GM12872 (cell line): Measurements from ENCODE around the gene TRIM37.

Source experiments
- TF ChIP-seq, protein P1 (sequence below): IDR thresholded peaks from 3 replicates; pipeline ENCODE4 v1.5.1; 2011; ENCODE audit warnings: low read depth, mild to moderate bottlenecking, low read length, moderate library complexity; ENCODE audit not compliant: insufficient read depth

Gene TRIM37

DNA sequence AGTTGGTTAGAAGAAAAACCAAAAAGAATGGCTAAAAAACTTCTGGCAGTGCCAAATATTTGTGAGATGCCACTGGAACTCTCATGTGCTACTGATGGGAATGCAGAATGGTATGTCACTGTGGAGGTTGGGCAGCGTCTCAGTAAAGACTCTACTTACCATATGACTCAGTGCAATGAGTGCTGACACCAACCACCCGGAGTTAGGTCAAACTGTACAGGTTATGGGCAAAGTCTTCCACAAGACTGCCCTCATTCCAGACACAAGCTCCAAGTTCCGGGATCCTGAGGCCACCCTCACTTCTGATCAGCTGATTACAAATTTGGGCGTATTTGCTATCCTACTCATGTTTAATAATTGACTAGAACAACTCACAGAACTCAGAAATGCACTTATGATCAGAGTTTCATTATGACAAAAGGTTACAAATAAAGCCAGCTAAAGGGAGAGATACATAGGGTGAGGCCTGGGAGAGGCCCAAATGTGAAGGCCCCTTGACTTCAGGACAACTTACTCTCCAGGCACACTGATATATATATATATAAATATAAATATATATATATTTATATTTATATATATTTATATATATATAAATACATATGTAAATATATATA, 114.9 kb downstream of the TRIM37 start:
- TF ChIP-seq, protein P1, sequence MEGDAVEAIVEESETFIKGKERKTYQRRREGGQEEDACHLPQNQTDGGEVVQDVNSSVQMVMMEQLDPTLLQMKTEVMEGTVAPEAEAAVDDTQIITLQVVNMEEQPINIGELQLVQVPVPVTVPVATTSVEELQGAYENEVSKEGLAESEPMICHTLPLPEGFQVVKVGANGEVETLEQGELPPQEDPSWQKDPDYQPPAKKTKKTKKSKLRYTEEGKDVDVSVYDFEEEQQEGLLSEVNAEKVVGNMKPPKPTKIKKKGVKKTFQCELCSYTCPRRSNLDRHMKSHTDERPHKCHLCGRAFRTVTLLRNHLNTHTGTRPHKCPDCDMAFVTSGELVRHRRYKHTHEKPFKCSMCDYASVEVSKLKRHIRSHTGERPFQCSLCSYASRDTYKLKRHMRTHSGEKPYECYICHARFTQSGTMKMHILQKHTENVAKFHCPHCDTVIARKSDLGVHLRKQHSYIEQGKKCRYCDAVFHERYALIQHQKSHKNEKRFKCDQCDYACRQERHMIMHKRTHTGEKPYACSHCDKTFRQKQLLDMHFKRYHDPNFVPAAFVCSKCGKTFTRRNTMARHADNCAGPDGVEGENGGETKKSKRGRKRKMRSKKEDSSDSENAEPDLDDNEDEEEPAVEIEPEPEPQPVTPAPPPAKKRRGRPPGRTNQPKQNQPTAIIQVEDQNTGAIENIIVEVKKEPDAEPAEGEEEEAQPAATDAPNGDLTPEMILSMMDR: no peak

DNA sequence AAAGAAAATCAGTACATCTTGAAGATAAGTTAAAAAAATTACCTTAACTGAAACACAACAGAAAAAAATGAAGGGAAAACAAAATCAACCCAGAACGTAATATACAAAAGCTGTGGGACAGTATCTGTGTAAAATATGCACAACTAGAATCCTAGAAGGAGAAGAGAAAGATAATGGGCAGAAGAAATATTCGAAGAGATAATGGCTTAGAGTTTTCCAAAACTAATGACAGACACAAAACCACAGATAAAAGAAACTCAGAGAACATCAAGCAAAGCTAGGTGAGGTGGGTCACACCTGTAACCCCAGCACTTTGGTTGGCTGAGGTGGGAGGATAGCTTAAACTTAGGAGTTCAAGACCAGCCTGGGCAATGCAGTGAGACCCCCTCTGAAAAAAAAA, 117.1 kb downstream of the TRIM37 start:
- TF ChIP-seq, protein P1: no peak

DNA sequence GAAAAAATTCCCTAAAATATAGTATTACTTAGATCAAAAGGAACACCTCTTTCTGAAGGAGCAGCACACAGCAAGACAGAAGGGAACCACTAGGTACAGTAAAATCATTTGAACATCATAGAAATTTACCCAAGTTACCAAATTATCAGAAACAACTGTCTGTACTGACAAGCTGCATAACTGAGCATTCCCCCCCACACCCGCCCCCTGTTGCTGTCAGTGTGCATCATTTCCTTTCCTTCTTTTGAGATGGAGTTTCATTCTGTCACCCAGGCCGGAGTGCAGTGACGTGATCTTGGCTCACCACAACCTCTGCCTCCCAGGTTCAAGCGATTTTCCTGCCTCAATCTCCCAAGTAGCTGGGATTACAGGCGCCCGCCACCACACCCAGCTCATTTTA, 120.7 kb downstream of the TRIM37 start:
- TF ChIP-seq, protein P1: no peak

DNA sequence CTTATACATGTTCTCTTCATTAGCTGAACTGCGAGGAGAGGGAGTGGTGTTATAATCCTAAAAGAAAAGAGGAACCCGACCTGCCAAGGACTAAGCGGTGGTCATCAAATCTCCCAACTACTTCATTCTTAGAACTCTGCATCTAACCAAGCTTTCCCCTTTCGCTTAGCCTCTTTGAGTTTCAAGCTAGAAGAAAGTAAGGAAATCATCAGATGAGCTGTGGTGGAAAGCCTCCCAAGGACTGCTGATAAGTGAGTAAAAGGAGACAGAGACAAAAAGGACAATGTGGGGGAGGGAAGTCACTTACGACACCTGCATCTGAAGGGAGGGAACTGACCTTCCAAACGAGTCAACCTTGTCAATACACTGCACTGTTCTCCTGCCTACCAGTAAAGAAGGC, 121.3 kb downstream of the TRIM37 start:
- TF ChIP-seq, protein P1: no peak

DNA sequence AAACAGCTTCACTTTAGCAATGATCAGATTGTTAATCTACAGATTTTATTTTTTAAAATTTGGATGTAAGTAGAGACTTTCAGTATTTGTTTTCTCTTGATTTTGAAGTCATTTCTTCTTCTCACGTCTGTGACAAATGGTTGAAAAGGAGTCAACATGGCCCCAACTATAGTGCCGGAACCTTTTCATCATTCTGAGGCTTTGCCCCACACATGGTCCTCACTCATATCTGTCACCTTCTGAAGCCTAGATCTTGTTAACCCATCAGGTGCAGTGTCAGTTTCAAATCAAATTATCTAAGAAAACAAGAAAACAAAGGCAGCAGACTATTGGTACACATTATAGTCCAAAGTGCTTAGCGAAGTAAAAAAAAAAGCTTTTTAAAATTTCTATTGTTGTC, 124.1 kb downstream of the TRIM37 start:
- TF ChIP-seq, protein P1: no peak

DNA sequence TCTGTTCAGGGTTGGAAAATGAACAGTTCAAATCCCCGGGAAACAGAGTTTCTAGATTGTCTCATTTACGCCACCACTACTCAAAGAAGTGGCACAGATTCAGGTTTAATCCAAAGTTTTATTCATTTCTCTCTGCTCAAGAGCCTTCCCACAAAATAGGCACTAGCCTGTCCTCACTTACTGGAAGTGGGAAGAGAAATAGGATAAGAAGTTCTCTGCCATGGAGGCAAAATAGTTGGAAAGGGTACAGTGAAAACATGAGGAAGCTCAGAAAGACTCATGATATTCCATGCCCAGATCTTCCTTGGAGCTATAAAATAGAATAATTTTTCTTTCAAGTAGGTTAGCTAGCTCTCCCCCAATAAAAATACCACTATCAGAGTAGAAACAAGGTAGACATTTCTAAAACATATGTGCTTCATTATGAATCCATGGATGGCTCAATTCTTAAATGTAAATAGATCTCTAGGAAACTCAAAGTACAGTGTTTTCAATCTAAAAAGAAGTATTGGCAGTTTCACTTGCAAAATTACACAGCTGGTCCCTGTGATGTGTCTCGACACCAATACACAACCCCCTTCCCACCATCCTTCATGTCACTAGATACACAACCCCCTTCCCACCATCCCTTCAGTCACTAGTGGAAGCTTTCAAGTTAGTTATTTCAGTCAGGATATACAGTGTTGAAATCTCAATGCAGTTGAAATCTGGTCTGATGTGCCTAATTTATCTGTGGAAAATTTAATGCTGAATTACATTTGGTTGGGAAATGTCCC, 125.8 kb downstream of the TRIM37 start:
- TF ChIP-seq, protein P1: no peak

DNA sequence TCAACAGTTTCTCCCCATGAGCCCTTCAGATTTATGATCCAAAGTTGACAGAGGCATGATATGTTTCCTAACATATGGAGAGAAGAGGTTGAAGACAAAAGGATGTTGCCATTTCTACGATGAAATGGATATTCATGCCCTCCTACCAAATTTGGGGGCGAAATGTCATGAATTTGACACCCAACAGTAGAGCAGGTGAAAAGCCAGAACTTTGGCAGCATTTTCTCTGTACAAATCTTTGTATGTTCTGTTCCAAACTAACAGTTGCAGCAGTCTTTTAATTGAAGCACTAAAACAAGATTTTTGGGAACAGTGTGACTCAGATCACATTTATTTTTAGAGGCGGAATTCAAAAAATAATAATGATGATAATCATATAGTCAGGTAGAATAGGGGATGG, 130.1 kb downstream of the TRIM37 start:
- TF ChIP-seq, protein P1: no peak
